Inflammatory macrophage treated with lipopolysaccharide for 1 hour (primary cell): ENCODE data around the gene PREP.

Experiments used
- DNase-seq, 2 donors: peaks; one replicate each; pipeline ENCODE4 v3.0.0-alpha.2; 2020 to 2022

The PREP gene

GRCh38 chr6:105391705-105392104 is 11.2 kb downstream of the PREP start:
- DNase-seq, result no peak

- no peak for DNase-seq
Measured at GRCh38 chr6:105389543-105389942, 13.3 kb downstream of the PREP start.

GRCh38 chr6:105388392-105388791 is 14.5 kb downstream of the PREP start:
- no peak for DNase-seq

GRCh38 chr6:105384004-105384403 is 18.9 kb downstream of the PREP start:
- DNase-seq, result no peak

GRCh38 chr6:105382958-105383357 is 19.9 kb downstream of the PREP start:
- no peak for DNase-seq

- no peak for DNase-seq
Measured at GRCh38 chr6:105382496-105382895, 20.4 kb downstream of the PREP start.

- DNase-seq, result no peak
Measured at GRCh38 chr6:105380634-105381033, 22.2 kb downstream of the PREP start.

- no peak for DNase-seq
Measured at GRCh38 chr6:105375797-105376196, 27.1 kb downstream of the PREP start.

GRCh38 chr6:105374010-105374420 is 28.9 kb downstream of the PREP start:
- no peak for DNase-seq

- no peak for DNase-seq
Measured at GRCh38 chr6:105373481-105373880, 29.4 kb downstream of the PREP start.

GRCh38 chr6:105372849-105373182 is 30.1 kb downstream of the PREP start:
- DNase-seq, result no peak

- DNase-seq, result no peak
Measured at GRCh38 chr6:105372142-105372848, 30.6 kb downstream of the PREP start.

GRCh38 chr6:105370351-105370750 is 32.5 kb downstream of the PREP start:
- no peak for DNase-seq

- no peak for DNase-seq
Measured at GRCh38 chr6:105369145-105369544, 33.7 kb downstream of the PREP start.

GRCh38 chr6:105364243-105364642 is 38.6 kb downstream of the PREP start:
- peak; percentile 26 to 40 for DNase-seq

- no peak for DNase-seq
Measured at GRCh38 chr6:105363100-105363754, 39.7 kb downstream of the PREP start.

GRCh38 chr6:105359419-105360370 is 43.2 kb downstream of the PREP start:
- no peak for DNase-seq

- no peak for DNase-seq
Measured at GRCh38 chr6:105357165-105357564, 45.7 kb downstream of the PREP start.

- no peak for DNase-seq
Measured at GRCh38 chr6:105352037-105352617, 50.8 kb downstream of the PREP start.

- DNase-seq, result no peak
Measured at GRCh38 chr6:105348897-105349296, 54.0 kb downstream of the PREP start.

GRCh38 chr6:105346052-105346451 is 56.8 kb downstream of the PREP start:
- no peak for DNase-seq

GRCh38 chr6:105345506-105345905 is 57.4 kb downstream of the PREP start:
- no peak for DNase-seq

- DNase-seq, result no peak
Measured at GRCh38 chr6:105344881-105345370, 58.0 kb downstream of the PREP start.
